HepG2 (cell line): Measurements from ENCODE around the gene KCNJ14. TPM values are rescaled to one million over a fixed set of nuclear protein-coding genes. Genes with fewer than 3 reads are reported as not detected.

Experiments
- ATF2 ChIP-seq: sonication (generic); formaldehyde crosslinking; IDR thresholded peaks from 2 replicates; pipeline ENCODE4 v1.4.0; 2020; ENCODE audit warnings: missing genetic modification reagents
- CHD2 ChIP-seq: IDR thresholded peaks from 2 replicates; pipeline ENCODE4 v1.6.1; 2011; ENCODE audit warnings: low read depth, low read length, improper control_type of control experiment
- CSRNP2 ChIP-seq: sonication (generic); formaldehyde crosslinking; conservative IDR thresholded peaks from 2 replicates; pipeline ENCODE4 v1.8.0; 2022; ENCODE audit warnings: low read depth, missing genetic modification reagents
- GLI4 ChIP-seq: sonication (generic); formaldehyde crosslinking; IDR thresholded peaks from 2 replicates; pipeline ENCODE4 v1.5.1; 2020; ENCODE audit warnings: missing genetic modification reagents, mild to moderate bottlenecking, moderate library complexity, borderline replicate concordance
- JUNB ChIP-seq: sonication (generic); formaldehyde crosslinking; IDR thresholded peaks from 2 replicates; pipeline ENCODE4 v1.8.0; 2022; ENCODE audit warnings: missing genetic modification reagents, mild to moderate bottlenecking, borderline replicate concordance
- MAF1 ChIP-seq: sonication (generic); formaldehyde crosslinking; IDR thresholded peaks from 2 replicates; pipeline ENCODE4 v1.5.0; 2020; ENCODE audit warnings: missing genetic modification reagents, borderline replicate concordance
- MLXIP ChIP-seq: sonication (generic); formaldehyde crosslinking; IDR thresholded peaks from 2 replicates; pipeline ENCODE4 v1.9.0; 2021; ENCODE audit warnings: missing genetic modification reagents, borderline replicate concordance
- NCOA2 ChIP-seq: sonication (generic); formaldehyde crosslinking; IDR thresholded peaks from 2 replicates; pipeline ENCODE4 v1.8.0; 2022; ENCODE audit warnings: inconsistent platforms
- NFE2L2 ChIP-seq: fragments of 150-350 bp; IDR thresholded peaks from 2 replicates; pipeline ENCODE4 v1.6.1; 2014; ENCODE audit warnings: low read length
- NFIB ChIP-seq: sonication (generic); formaldehyde crosslinking; IDR thresholded peaks from 2 replicates; pipeline ENCODE4 v1.9.0; 2021; ENCODE audit warnings: missing genetic modification reagents, mild to moderate bottlenecking, borderline replicate concordance
- ONECUT2 ChIP-seq: sonication (generic); formaldehyde crosslinking; IDR thresholded peaks from 2 replicates; pipeline ENCODE4 v1.4.0; 2020; ENCODE audit warnings: missing genetic modification reagents
- RBFOX2 ChIP-seq: fragments of 200-400 bp; formaldehyde crosslinking; IDR thresholded peaks from 2 replicates; pipeline ENCODE4 v1.6.1; 2017; ENCODE audit warnings: low read depth, mild to moderate bottlenecking, low read length
- RNF2 ChIP-seq: fragments of 450-650 bp; conservative IDR thresholded peaks from 2 replicates; pipeline ENCODE4 v1.6.1; 2016; ENCODE audit warnings: low read depth
- RXRA ChIP-seq: sonication (generic); formaldehyde crosslinking; IDR thresholded peaks from 2 replicates; pipeline ENCODE4 v1.5.1; 2020; ENCODE audit warnings: missing genetic modification reagents
- SNAI1 ChIP-seq: sonication (generic); formaldehyde crosslinking; IDR thresholded peaks from 2 replicates; pipeline ENCODE4 v1.5.0; 2020; ENCODE audit warnings: mild to moderate bottlenecking, missing genetic modification reagents, borderline replicate concordance
- SRF ChIP-seq: IDR thresholded peaks from 2 replicates; pipeline ENCODE4 v1.6.1; 2011; ENCODE audit warnings: mild to moderate bottlenecking, low read depth, low read length, moderate library complexity
- SRSF1 ChIP-seq: fragments of 200-400 bp; formaldehyde crosslinking; optimal IDR thresholded peaks from 2 replicates; pipeline ENCODE3; 2017; ENCODE audit warnings: mild to moderate bottlenecking, low read depth, low read length, moderate library complexity
- STAG1 ChIP-seq: sonication (generic); formaldehyde crosslinking; IDR thresholded peaks from 2 replicates; pipeline ENCODE4 v1.4.0; 2020; ENCODE audit warnings: missing genetic modification reagents
- ZBTB37 ChIP-seq: sonication (generic); formaldehyde crosslinking; IDR thresholded peaks from 2 replicates; pipeline ENCODE4 v1.4.0; 2020; ENCODE audit warnings: mild to moderate bottlenecking, missing genetic modification reagents
- ZFP90 ChIP-seq: sonication (generic); formaldehyde crosslinking; IDR thresholded peaks from 2 replicates; pipeline ENCODE4 v1.8.0; 2022; ENCODE audit warnings: missing genetic modification reagents, mild to moderate bottlenecking, inconsistent platforms, borderline replicate concordance
- ZNF580 ChIP-seq: IDR thresholded peaks from 2 replicates; pipeline ENCODE4 v1.6.1; 2016; ENCODE audit warnings: low read depth, borderline replicate concordance
- ZNF709 ChIP-seq: sonication (generic); formaldehyde crosslinking; IDR thresholded peaks from 2 replicates; pipeline ENCODE4 v1.5.0; 2020; ENCODE audit warnings: mild to moderate bottlenecking, missing genetic modification reagents
- ZNF83 ChIP-seq: sonication (generic); formaldehyde crosslinking; IDR thresholded peaks from 2 replicates; pipeline ENCODE4 v1.4.0; 2020; ENCODE audit warnings: missing genetic modification reagents, mild to moderate bottlenecking, borderline replicate concordance
- polyA plus RNA-seq, 8 experiments: library from polyadenylated mRNA; depleted of rRNA in 3 of 8; stranded (reverse) in 7 of 8; unstranded in 1 of 8; fragments of >200 nt; fragmentation: Illumina TruSeq in 4 of 8; extraction: Trizol in 4 of 8; gene quantifications; 2 replicates each; pipeline versions ENCODE4 v1.2.1 to v1.2.3, GENCODE V29; 2011 to 2016; ENCODE audit warnings: low read depth in 4 of 8, missing spikeins in 1 of 8, mixed read lengths in 1 of 8; ENCODE audit not compliant: insufficient read depth in 1 of 8
- total RNA-seq, 5 experiments: library from RNA; depleted of rRNA; stranded (reverse); fragments of >200 nt; fragmentation: Illumina TruSeq; extraction: Trizol; gene quantifications; 2 replicates each; pipeline ENCODE4 v1.2.3, GENCODE V29; 2016; ENCODE audit warnings: low read depth in 1 of 5

The KCNJ14 gene
- total and polyA plus RNA-seq, 2 of the 13 experiments (the other 11 are each of a cell fraction or from before 2014, with no cell fraction given): 0.20 to 0.51 TPM

GRCh38 chr19:48469289-48469881 is 14.0 kb downstream of the KCNJ14 start, which contains the start of gene CYTH2 (continued):
- TF ChIP-seq ZNF580 (no peak), JUNB (CRISPR knock-in tag) (no peak), RXRA (CRISPR knock-in tag) (peak; percentile 54; the same call in 1 of the 2 replicates), SNAI1 (CRISPR knock-in tag) (no peak), ONECUT2 (CRISPR knock-in tag) (no peak), NFE2L2 (no peak), ATF2 (CRISPR knock-in tag) (no peak), NCOA2 (0 out of 2 replicates have a peak, but pooled peaks have one; percentile 3), NFIB (CRISPR knock-in tag) (no peak), CSRNP2 (CRISPR knock-in tag) (no peak), SRF (no peak), ZFP90 (CRISPR knock-in tag) (peak; percentile 64; the same call in 1 of the 2 replicates), MAF1 (CRISPR knock-in tag) (peak; percentile 26; the same call in 1 of the 2 replicates), RNF2 (0 out of 2 replicates have a peak, but pooled peaks have one; percentile 47), ZBTB37 (CRISPR knock-in tag) (no peak), ZNF83 (CRISPR knock-in tag) (no peak), STAG1 (no peak), GLI4 (CRISPR knock-in tag) (peak; percentile 45; the same call in 1 of the 2 replicates), CHD2 (no peak), SRSF1 (no peak), MLXIP (CRISPR knock-in tag) (no peak), RBFOX2 (peak; percentile 97), ZNF709 (CRISPR knock-in tag) (no peak)
